Keratinocyte (primary cell): ENCODE measurements around the gene RAG2. TPM values are rescaled to one million over a fixed set of nuclear protein-coding genes. Genes with fewer than 3 reads are reported as not detected.

Experiments
- DNase-seq: peaks from one replicate; pipeline ENCODE4 v3.0.0-alpha.2; 2011; ENCODE audit warnings: low read depth, missing footprints, low spot score
- FAIRE-seq: peaks from 2 replicates; lab custom pipeline; 2011; peaks lifted over from hg19 to GRCh38; lab: Jason Lieb, UNC
- H2AFZ ChIP-seq: 2 replicates; pipeline ENCODE4 v1.6.0; 2012; ENCODE audit warnings: low read length, control low read depth, inconsistent platforms; ENCODE audit not compliant: control insufficient read depth
- H3K27ac ChIP-seq: 2 replicates; pipeline ENCODE4 v1.5.1; 2011; ENCODE audit warnings: low read length; ENCODE audit not compliant: control insufficient read depth, insufficient read depth
- H3K27me3 ChIP-seq: 3 replicates; pipeline ENCODE4 v1.6.0; 2011; ENCODE audit warnings: low read length; ENCODE audit not compliant: control insufficient read depth, insufficient read depth; ENCODE audit errors: extremely low read depth
- H3K36me3 ChIP-seq, 2 experiments: 2 replicates in 1 of 2; 3 replicates in 1 of 2; pipeline ENCODE4 v1.5.1; 2011; ENCODE audit warnings: low read length in 2 of 2, mild to moderate bottlenecking in 1 of 2; ENCODE audit not compliant: control insufficient read depth in 2 of 2, insufficient read depth in 2 of 2; ENCODE audit errors: extremely low read depth in 1 of 2
- H3K4me1 ChIP-seq: 3 replicates; pipeline ENCODE4 v1.5.1; 2011; ENCODE audit warnings: low read length; ENCODE audit not compliant: control insufficient read depth, insufficient read depth; ENCODE audit errors: extremely low read depth
- H3K4me2 ChIP-seq: 3 replicates; pipeline ENCODE4 v1.6.0; 2011; ENCODE audit warnings: low read depth, low read length; ENCODE audit not compliant: control insufficient read depth, insufficient read depth; ENCODE audit errors: extremely low read depth
- H3K4me3 ChIP-seq, 3 experiments: fragments of 200-600 bp in 1 of 3; sonication (generic) in 1 of 3; 2 replicates in 2 of 3; 3 replicates in 1 of 3; pipeline ENCODE4 v1.5.1; 2011 to 2016; ENCODE audit warnings: low read length in 3 of 3, mild to moderate bottlenecking in 3 of 3, control low read depth in 2 of 3, inconsistent platforms in 1 of 3, low read depth in 1 of 3, mixed read lengths in 1 of 3, mixed run types in 1 of 3, moderate library complexity in 1 of 3; ENCODE audit not compliant: control insufficient read depth in 2 of 3, insufficient read depth in 2 of 3; ENCODE audit errors: extremely low read depth in 1 of 3
- H3K79me2 ChIP-seq: 2 replicates; pipeline ENCODE4 v1.6.0; 2012; ENCODE audit warnings: low read length; ENCODE audit not compliant: control insufficient read depth, insufficient read depth
- H3K9ac ChIP-seq: 3 replicates; pipeline ENCODE4 v1.6.0; 2011; ENCODE audit warnings: low read length; ENCODE audit not compliant: control insufficient read depth, insufficient read depth; ENCODE audit errors: extremely low read depth
- H3K9me1 ChIP-seq: 3 replicates; pipeline ENCODE4 v1.6.0; 2011; ENCODE audit warnings: low read length; ENCODE audit not compliant: control insufficient read depth, insufficient read depth; ENCODE audit errors: extremely low read depth
- H3K9me3 ChIP-seq: 2 replicates; pipeline ENCODE4 v1.5.1; 2012; ENCODE audit warnings: low read depth, low read length; ENCODE audit not compliant: control insufficient read depth
- H4K20me1 ChIP-seq: 3 replicates; pipeline ENCODE4 v1.6.0; 2011; ENCODE audit warnings: low read length; ENCODE audit not compliant: control insufficient read depth, insufficient read depth; ENCODE audit errors: extremely low read depth
- CTCF ChIP-seq, 3 experiments: IDR thresholded peaks in 1 of 3; conservative IDR thresholded peaks in 1 of 3; optimal IDR thresholded peaks in 1 of 3; 2 replicates in 2 of 3; 3 replicates in 1 of 3; pipeline versions ENCODE3 to v1.5.1; 2011; ENCODE audit warnings: low read length in 3 of 3, mild to moderate bottlenecking in 3 of 3, moderate library complexity in 2 of 3, control low read depth in 1 of 3, inconsistent platforms in 1 of 3; ENCODE audit not compliant: insufficient read depth in 2 of 3; ENCODE audit errors: extremely low read depth in 1 of 3
- EZH2 ChIP-seq: IDR thresholded peaks from one replicate; pipeline ENCODE4 v1.6.1; 2012; ENCODE audit warnings: inconsistent platforms, mild to moderate bottlenecking, low read length, moderate library complexity
- dilution Hi-C: fragments of 300-500 bp; cut with MboI; formaldehyde crosslinking; loops from one replicate; pipeline ENCODE4 v1.7.0; 2020; ENCODE audit warnings: low sequenced_read_pairs; ENCODE audit not compliant: extremely low pct_ligation_motif_present
- polyA plus RNA-seq, 5 experiments: library from polyadenylated mRNA; depleted of rRNA in 3 of 5; stranded (reverse) in 3 of 5; stranded (forward) in 1 of 5; unstranded in 1 of 5; fragments of >200 nt; gene quantifications; 1 replicate in 1 of 5; 2 replicates in 3 of 5; 3 replicates in 1 of 5; pipeline versions ENCODE4 v1.2.1 to v1.2.3, GENCODE V29; 2011 to 2012; ENCODE audit warnings: missing spikeins in 2 of 5, low read depth in 1 of 5, low replicate concordance in 1 of 5

Gene RAG2
- polyA plus RNA-seq, 1 donor (not counting 4 experiments of a cell fraction or from before 2014, with no cell fraction given) = not detected

GRCh38 chr11:36635066-36635862, 37.2 kb upstream of the RAG2 start:
- Histone ChIP-seq H3K27me3 (no peaks in the 10 kb centered on the region), H3K36me3 (no peaks in the 10 kb centered on the region), H2AFZ (no peak overlapping the region), H3K4me3 (no peak overlapping the region), H4K20me1 (no peaks in the 10 kb centered on the region), H3K4me2 (no peak overlapping the region), H3K27ac (no peak overlapping the region), H3K9me1 (no peaks in the 10 kb centered on the region), H3K9me3 (no peaks in the 10 kb centered on the region), H3K4me1 (no peaks in the 10 kb centered on the region), H3K79me2 (no peaks in the 10 kb centered on the region), H3K9ac (no peak overlapping the region)
- TF ChIP-seq EZH2 = no peak
- TF ChIP-seq CTCF (optimal IDR thresholded peaks at IDR 0.05 in 1 of 3, IDR thresholded peaks at IDR 0.05 in 1 of 3, conservative IDR thresholded peaks at IDR 0.05 in 1 of 3; ENCODE audit: extremely low read depth in 1 of 3, insufficient read depth in 2 of 3, low read length in 3 of 3) = no peak
- no peak for FAIRE-seq
- dilution Hi-C loops = no loop called here
- no peak for DNase-seq

GRCh38 chr11:36631774-36632173, 33.7 kb upstream of the RAG2 start:
- Histone ChIP-seq H3K79me2 (no peaks in the 10 kb centered on the region), H3K27me3 (no peaks in the 10 kb centered on the region), H3K9me3 (no peaks in the 10 kb centered on the region), H4K20me1 (no peaks in the 10 kb centered on the region), H2AFZ (no peak overlapping the region), H3K4me2 (no peak overlapping the region), H3K9me1 (no peaks in the 10 kb centered on the region), H3K27ac (no peak overlapping the region), H3K36me3 (no peaks in the 10 kb centered on the region), H3K9ac (no peak overlapping the region), H3K4me1 (no peaks in the 10 kb centered on the region), H3K4me3 (no peak overlapping the region)
- DNase-seq (no peak), FAIRE-seq (no peak)
- TF ChIP-seq CTCF (optimal IDR thresholded peaks at IDR 0.05 in 1 of 3, IDR thresholded peaks at IDR 0.05 in 1 of 3, conservative IDR thresholded peaks at IDR 0.05 in 1 of 3; ENCODE audit: extremely low read depth in 1 of 3, insufficient read depth in 2 of 3, low read length in 3 of 3) = no peak
- no peak for TF ChIP-seq EZH2
- dilution Hi-C loops = no loop called here
